Measurements from ENCODE around the gene RPL37A. TPM values are rescaled to one million over a fixed set of nuclear protein-coding genes. Genes with fewer than 3 reads are reported as not detected.

Gene RPL37A
- 624 and 1,924 TPM in 2 replicates for total RNA-seq

GRCh38 chr2:216498379-216499352 is at the start of gene RPL37A:
TSS of gene RPL37A (plus strand) at chr2:216498844. CDS start at chr2:216498875, 31 bp downstream.

Other genes starting within 250 kb of the RPL37A start
- 2.4 and 3.1 TPM in 2 replicates for gene MARCHF4, start 126.4 kb upstream of the RPL37A start, total RNA-seq
- gene SMARCAL1, start 86.4 kb upstream of the RPL37A start, total RNA-seq = 16.2 and 19.5 TPM in 2 replicates
- gene IGFBP2, start 134.6 kb downstream of the RPL37A start, total RNA-seq = 119 and 136 TPM in 2 replicates
- gene IGFBP5, start 196.7 kb downstream of the RPL37A start, total RNA-seq = 201 and 731 TPM in 2 replicates